MM.1S (cell line): ENCODE measurements around the gene ADGRD1.

Source experiments
- CTCF ChIP-seq: fragments of 300-600 bp; sonication (generic); IDR thresholded peaks from 2 replicates; pipeline ENCODE4 v1.5.1; 2016; ENCODE audit warnings: antibody characterized with exemption, low read length, mixed read lengths
- EZH2 ChIP-seq: fragments of 300-600 bp; sonication (generic); optimal IDR thresholded peaks from 2 replicates; pipeline ENCODE3; 2017; ENCODE audit warnings: low read depth, mild to moderate bottlenecking, antibody characterized with exemption, low read length, mixed read lengths
- EZH2phosphoT487 ChIP-seq: fragments of 300-600 bp; sonication (generic); IDR thresholded peaks from 2 replicates; pipeline ENCODE4 v1.6.1; 2018; ENCODE audit warnings: antibody characterized with exemption, low read length

DNA sequence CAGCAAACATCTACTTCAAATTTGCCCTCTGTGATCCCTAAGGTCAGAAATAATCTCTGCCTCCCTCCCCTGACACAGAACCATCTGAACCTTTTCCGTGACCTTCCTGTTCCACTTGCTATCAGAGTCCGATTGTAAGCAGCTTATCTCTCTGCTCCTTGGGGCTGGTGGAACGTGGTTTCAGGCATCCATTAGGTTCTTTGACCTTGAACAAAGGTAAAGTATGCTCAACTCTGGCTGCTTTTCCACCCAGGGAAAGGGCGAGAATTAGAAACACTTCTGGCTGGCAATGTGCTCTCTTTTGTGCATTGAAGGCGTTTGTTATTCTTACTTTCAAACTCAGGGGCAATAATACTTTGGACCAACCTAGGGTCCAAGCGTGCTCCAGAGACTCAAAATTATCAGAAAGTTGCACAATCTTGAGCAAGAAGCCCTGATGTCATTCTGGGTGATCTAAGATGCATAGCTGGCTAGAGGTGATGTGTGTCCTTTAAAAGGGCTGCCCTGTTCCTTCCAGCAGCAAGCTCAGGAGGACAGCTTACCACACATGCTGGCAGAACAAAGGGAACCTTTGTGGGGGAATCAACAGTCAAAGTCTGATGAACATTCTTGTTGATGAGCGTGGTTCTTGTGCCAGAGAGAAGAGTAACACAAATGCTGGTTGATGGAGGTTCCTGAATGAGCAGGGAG is 29.8 kb downstream of the ADGRD1 start:
- TF ChIP-seq CTCF (no peak), EZH2phosphoT487 (no peak), EZH2 (no peak)
